Right ventricle myocardium inferior (tissue), 1 donor: ENCODE measurements around the gene GMPPB. TPM values are rescaled to one million over a fixed set of nuclear protein-coding genes. Genes with fewer than 3 reads are reported as not detected.
A peak's percentile ranks its signal among the peaks of the same experiment; 100 is the strongest.
"Not testable (repeated sequence)": the region's sequence is repeated elsewhere in the genome, so short reads cannot be mapped to it uniquely, and the experiment has no call there.

ENCODE experiments used
- ATAC-seq: fragments of 200-7000 bp; cut with Tn5 transposase; one replicate; pipeline ENCODE4 v1.9.1; 2020; ENCODE audit warnings: mild to moderate bottlenecking, moderate library complexity
- DNase-seq: peaks from one replicate; pipeline ENCODE4 v3.0.0; 2021; ENCODE audit errors: missing footprints
- intact Hi-C: fragments of 100-400 bp; cut with DNase I; formaldehyde crosslinking; loops from one replicate; pipeline ENCODE4 v1.11.0; 2022
- total RNA-seq: library from RNA; stranded (reverse); fragmentation: NEBNext Ultra II Directional; extraction: Animal tissue kit (Norgen Biotek cat#: 25700); gene quantifications from one replicate; pipeline ENCODE4 v1.2.1, GENCODE V29; 2021
- donor health status: DM: no; HTN: yes; CAD: no; lungs with severe emphysema.

Gene GMPPB
- total RNA-seq, 1 donor from 2014 or later = 18.1 TPM

- ATAC-seq (no peak), DNase-seq (peak; percentile 56)
- intact Hi-C loops = no loop called here
Observed at GRCh38 chr3:49700453-49701128, 23.2 kb downstream of the GMPPB start.

GRCh38 chr3:49700014-49700413 lies 23.7 kb downstream of the GMPPB start:
- intact Hi-C loops = no loop called here
- peak; percentile 67 for DNase-seq
- no peak for ATAC-seq

GRCh38 chr3:49699281-49699979 lies 24.3 kb downstream of the GMPPB start:
- DNase-seq (peak; percentile 69), ATAC-seq (no peak)
- intact Hi-C loops = no loop called here

GRCh38 chr3:49695350-49696015 lies 28.3 kb downstream of the GMPPB start:
- peak; percentile 40 for ATAC-seq
- DNase-seq, intact Hi-C loops: not testable (repeated sequence)

- intact Hi-C loops, ATAC-seq: not testable (repeated sequence)
Observed at GRCh38 chr3:49694409-49695070, 29.2 kb downstream of the GMPPB start.

GRCh38 chr3:49691481-49691880 lies 32.3 kb downstream of the GMPPB start:
- ATAC-seq, intact Hi-C loops, DNase-seq: not testable (repeated sequence)

More at GRCh38 chr3:49694409-49695070, 29.2 kb downstream of the GMPPB start:
- not testable (repeated sequence) for DNase-seq

GRCh38 chr3:49690856-49691255 lies 32.9 kb downstream of the GMPPB start:
- intact Hi-C loops, ATAC-seq, DNase-seq: not testable (repeated sequence)

- DNase-seq, intact Hi-C loops, ATAC-seq: not testable (repeated sequence)
Observed at GRCh38 chr3:49689908-49690624, 33.7 kb downstream of the GMPPB start.

- DNase-seq = peak; percentile 94
- ATAC-seq = peak; percentile 85
- intact Hi-C loops = no loop called here
Observed at GRCh38 chr3:49689046-49689907, 34.5 kb downstream of the GMPPB start, which contains the start of the genes MST1 and RNF123. Gene MST1 (minus strand): TSS chr3:49689474. CDS start chr3:49688691, 783 bp downstream. Gene RNF123 (plus strand): TSS chr3:49689557. CDS start chr3:49691166, 1,609 bp downstream.

- DNase-seq, intact Hi-C loops: not testable (repeated sequence)
- peak; percentile 0 for ATAC-seq
Observed at GRCh38 chr3:49688338-49689045, 35.3 kb downstream of the GMPPB start.

GRCh38 chr3:49687424-49687795 lies 36.3 kb downstream of the GMPPB start:
- intact Hi-C loops, DNase-seq, ATAC-seq: not testable (repeated sequence)

- DNase-seq, intact Hi-C loops: not testable (repeated sequence)
- peak; percentile 38 for ATAC-seq
Observed at GRCh38 chr3:49686769-49687423, 36.9 kb downstream of the GMPPB start.

- intact Hi-C loops, DNase-seq: not testable (repeated sequence)
- ATAC-seq = peak; percentile 1
Observed at GRCh38 chr3:49686346-49686745, 37.4 kb downstream of the GMPPB start.

- ATAC-seq, DNase-seq, intact Hi-C loops: not testable (repeated sequence)
Observed at GRCh38 chr3:49685846-49686245, 37.9 kb downstream of the GMPPB start.

- DNase-seq, intact Hi-C loops, ATAC-seq: not testable (repeated sequence)
Observed at GRCh38 chr3:49685103-49685502, 38.6 kb downstream of the GMPPB start.

GRCh38 chr3:49684453-49684852 lies 39.3 kb downstream of the GMPPB start:
- DNase-seq, ATAC-seq, intact Hi-C loops: not testable (repeated sequence)
